Progenitor cell of endocrine pancreas (in vitro differentiated cells): ENCODE results near the gene SPTB. TPM values are rescaled to one million over a fixed set of nuclear protein-coding genes. Genes with fewer than 3 reads are reported as not detected.

Source experiments
- DNase-seq: peaks from one replicate; pipeline ENCODE4 v3.0.0; 2021; ENCODE audit warnings: low spot score; ENCODE audit not compliant: unreplicated experiment
- H3K27ac Mint-ChIP-seq: 2 replicates; pipeline ENCODE4 v1.8.0; 2021; ENCODE audit warnings: mild to moderate bottlenecking, moderate library complexity, mixed read lengths
- H3K27me3 Mint-ChIP-seq: 2 replicates; pipeline ENCODE4 v1.8.0; 2021; ENCODE audit warnings: mixed read lengths
- H3K36me3 Mint-ChIP-seq: 2 replicates; pipeline ENCODE4 v1.8.0; 2022; ENCODE audit warnings: mixed read lengths; ENCODE audit not compliant: insufficient read depth
- H3K4me1 Mint-ChIP-seq: 2 replicates; pipeline ENCODE4 v1.8.0; 2021; ENCODE audit warnings: low read depth, mixed read lengths
- H3K4me3 Mint-ChIP-seq: 2 replicates; pipeline ENCODE4 v1.8.0; 2021; ENCODE audit warnings: low read depth, mild to moderate bottlenecking, moderate library complexity, mixed read lengths
- H3K9me3 Mint-ChIP-seq: 2 replicates; pipeline ENCODE4 v1.8.0; 2021; ENCODE audit warnings: low read depth, mixed read lengths
- total RNA-seq: library from RNA; stranded (reverse); gene quantifications from 2 replicates; pipeline ENCODE4 v1.2.1, GENCODE V29; 2021
- TF ChIP-seq, protein P1 (sequence below): fragments of 200-600 bp; sonication (generic); IDR thresholded peaks from one replicate; pipeline ENCODE4 v1.5.0; 2021; ENCODE audit warnings: antibody characterized with exemption, mild to moderate bottlenecking; ENCODE audit not compliant: unreplicated experiment

The SPTB gene
- total RNA-seq, 1 donor from 2014 or later, result 1.7 TPM

DNA sequence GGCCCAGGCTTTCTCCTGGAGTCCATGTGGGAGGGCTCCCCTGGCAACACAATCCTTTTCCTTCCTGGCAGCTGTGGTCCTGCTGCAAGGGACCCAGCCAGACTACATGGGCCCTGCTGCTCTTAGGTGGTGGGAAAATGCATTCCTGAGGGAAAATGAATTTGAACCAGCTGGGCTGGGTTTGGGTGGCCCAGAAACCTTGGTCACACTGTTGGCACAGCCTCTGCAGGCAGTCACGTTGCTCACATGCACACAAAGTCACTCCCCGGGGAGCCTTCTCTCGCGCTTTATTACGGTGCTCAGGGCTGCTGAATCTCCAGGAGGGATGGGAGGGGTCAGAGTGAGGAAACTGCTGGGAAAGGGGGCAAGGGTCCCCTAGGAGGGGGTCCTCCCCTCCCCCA is 158.3 kb downstream of the SPTB start:
- H3K4me1 Mint-ChIP-seq, result peaks cover 66% of the 10 kb centered on the region
- no peaks in the 10 kb centered on the region for H3K9me3 Mint-ChIP-seq
- TF ChIP-seq, protein P1, sequence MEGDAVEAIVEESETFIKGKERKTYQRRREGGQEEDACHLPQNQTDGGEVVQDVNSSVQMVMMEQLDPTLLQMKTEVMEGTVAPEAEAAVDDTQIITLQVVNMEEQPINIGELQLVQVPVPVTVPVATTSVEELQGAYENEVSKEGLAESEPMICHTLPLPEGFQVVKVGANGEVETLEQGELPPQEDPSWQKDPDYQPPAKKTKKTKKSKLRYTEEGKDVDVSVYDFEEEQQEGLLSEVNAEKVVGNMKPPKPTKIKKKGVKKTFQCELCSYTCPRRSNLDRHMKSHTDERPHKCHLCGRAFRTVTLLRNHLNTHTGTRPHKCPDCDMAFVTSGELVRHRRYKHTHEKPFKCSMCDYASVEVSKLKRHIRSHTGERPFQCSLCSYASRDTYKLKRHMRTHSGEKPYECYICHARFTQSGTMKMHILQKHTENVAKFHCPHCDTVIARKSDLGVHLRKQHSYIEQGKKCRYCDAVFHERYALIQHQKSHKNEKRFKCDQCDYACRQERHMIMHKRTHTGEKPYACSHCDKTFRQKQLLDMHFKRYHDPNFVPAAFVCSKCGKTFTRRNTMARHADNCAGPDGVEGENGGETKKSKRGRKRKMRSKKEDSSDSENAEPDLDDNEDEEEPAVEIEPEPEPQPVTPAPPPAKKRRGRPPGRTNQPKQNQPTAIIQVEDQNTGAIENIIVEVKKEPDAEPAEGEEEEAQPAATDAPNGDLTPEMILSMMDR, result no peak
- DNase-seq, result no peak
- no peak overlapping the region for H3K4me3 Mint-ChIP-seq
- peak overlapping the region; percentile 62 for H3K27ac Mint-ChIP-seq
- no peaks in the 10 kb centered on the region for H3K27me3 Mint-ChIP-seq
- peaks cover 6% of the 10 kb centered on the region for H3K36me3 Mint-ChIP-seq

DNA sequence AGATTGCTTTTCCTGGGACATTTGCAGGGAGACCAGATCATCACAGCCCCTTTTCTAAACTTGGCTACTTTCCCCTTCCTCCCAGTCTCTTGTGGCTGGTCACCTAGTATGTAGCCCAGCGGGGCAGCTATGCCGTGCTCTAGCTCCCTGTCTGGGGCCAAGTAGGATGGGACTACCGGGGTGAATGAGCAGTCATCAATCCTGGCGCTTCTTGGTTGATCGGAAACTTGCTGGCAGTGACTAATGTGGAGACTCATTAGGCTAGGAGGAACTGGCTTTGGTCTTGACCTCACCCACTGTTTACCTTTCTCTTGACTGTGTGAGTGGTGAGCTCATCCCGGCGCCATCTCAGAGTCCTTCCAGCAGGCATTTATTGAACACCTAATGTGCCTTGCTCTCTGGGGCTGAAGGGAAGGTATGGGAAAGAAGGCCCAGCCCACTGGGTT is 159.6 kb downstream of the SPTB start:
- Mint-ChIP-seq H3K27me3 (no peaks in the 10 kb centered on the region), H3K27ac (peak overlapping the region; percentile 89), H3K4me1 (peaks cover 66% of the 10 kb centered on the region), H3K4me3 (no peak overlapping the region), H3K36me3 (peaks cover 6% of the 10 kb centered on the region), H3K9me3 (no peaks in the 10 kb centered on the region)
- no peak for DNase-seq
- TF ChIP-seq, protein P1, result no peak

DNA sequence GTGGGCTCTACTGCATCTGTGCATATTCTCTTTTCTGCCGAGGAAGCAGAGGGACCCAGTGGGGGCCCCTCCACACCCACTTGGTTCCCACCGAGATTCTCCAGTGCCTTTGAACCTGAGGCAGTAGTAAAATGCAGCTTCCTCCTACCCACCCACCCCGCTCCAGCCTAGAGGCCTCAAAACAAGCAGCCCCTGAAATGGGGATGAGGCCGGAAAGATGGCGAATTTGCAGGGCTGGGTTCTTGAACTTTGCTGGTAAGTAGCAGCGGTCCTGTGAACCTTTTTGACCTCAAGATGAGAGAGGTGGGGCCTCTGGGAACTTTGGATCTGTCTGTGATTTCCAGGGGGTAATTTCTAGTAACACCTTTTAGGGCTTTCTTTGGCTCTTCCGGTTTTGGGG is 160.1 kb downstream of the SPTB start:
- Mint-ChIP-seq H3K36me3 (peaks cover 6% of the 10 kb centered on the region), H3K4me3 (no peak overlapping the region), H3K27ac (peak overlapping the region; percentile 89), H3K27me3 (no peaks in the 10 kb centered on the region), H3K9me3 (no peaks in the 10 kb centered on the region), H3K4me1 (peaks cover 64% of the 10 kb centered on the region)
- DNase-seq, result no peak
- TF ChIP-seq, protein P1, result no peak

DNA sequence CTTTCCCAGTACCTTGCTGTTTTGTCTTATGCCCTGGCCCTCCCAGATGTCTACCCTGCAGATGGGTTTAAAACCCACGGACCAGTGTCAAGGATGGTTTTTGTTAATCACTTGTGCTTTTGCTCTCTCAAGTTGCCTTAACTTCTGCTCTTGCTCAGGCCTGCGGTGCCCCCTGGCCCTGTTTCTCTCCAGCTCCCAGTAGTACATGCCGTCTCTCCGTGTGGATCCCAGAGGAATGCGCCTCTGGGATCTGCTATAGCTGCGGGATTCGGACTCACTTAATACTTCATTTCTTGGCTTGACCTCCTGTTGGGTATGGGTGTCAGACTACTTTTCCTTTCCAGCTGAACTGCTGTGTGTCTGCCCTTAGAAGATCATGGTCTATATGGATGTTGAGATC is 160.9 kb downstream of the SPTB start:
- TF ChIP-seq, protein P1, result no peak
- H3K27me3 Mint-ChIP-seq, result no peaks in the 10 kb centered on the region

DNA sequence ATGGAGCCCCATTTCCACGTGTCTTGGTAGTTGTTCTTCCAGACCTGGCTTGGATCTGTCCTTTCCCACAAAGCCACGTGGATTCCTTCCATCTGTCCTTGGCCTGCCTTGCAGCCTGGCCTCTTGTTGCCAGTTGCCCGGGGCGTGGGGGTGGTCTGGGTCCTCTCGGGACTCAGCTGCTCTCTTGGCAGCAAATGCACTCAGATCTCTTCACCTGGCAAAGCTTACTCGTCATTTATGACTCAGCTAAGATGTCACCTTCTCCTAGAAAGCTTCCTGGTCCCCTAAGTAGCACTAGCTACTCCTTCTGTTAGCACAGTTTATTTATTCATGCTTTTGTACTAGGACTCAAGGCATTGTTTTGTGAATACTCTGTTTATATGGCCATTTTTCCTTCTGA is 161.8 kb downstream of the SPTB start:
- DNase-seq, result no peak
- Mint-ChIP-seq H3K27me3 (no peaks in the 10 kb centered on the region), H3K4me1 (peaks cover 55% of the 10 kb centered on the region), H3K4me3 (peak overlapping the region; percentile 32), H3K9me3 (peaks cover 9% of the 10 kb centered on the region), H3K36me3 (peaks cover 13% of the 10 kb centered on the region), H3K27ac (peak overlapping the region; percentile 97)
- TF ChIP-seq, protein P1, result no peak

More for the DNA sequence above, 160.9 kb downstream of the SPTB start:
- DNase-seq, result no peak
- no peak overlapping the region for H3K27ac Mint-ChIP-seq
- peaks cover under 1% of the 10 kb centered on the region for H3K9me3 Mint-ChIP-seq
- peaks cover 59% of the 10 kb centered on the region for H3K4me1 Mint-ChIP-seq
- H3K36me3 Mint-ChIP-seq, result peaks cover 8% of the 10 kb centered on the region
- H3K4me3 Mint-ChIP-seq, result no peak overlapping the region
